Ovary (tissue), 9 donors: ENCODE results near the gene DRC3. TPM values are rescaled to one million over a fixed set of nuclear protein-coding genes. Genes with fewer than 3 reads are reported as not detected.

Source experiments
- DNase-seq, 5 donors: peaks; one replicate each; pipeline ENCODE4 v3.0.0-alpha.2; 2019 to 2020
- H3K27ac ChIP-seq, 2 donors: fragments of 200-600 bp; one replicate each; pipeline versions ENCODE4 v1.5.1 to v1.8.0; 2019 to 2022
- H3K27me3 ChIP-seq: fragments of 200-600 bp; one replicate; pipeline ENCODE4 v1.8.0; 2022
- H3K36me3 ChIP-seq: fragments of 200-600 bp; sonication (generic); one replicate; pipeline ENCODE4 v1.5.1; 2019
- H3K4me1 ChIP-seq: one replicate; pipeline ENCODE4 v1.8.1; 2013; ENCODE audit warnings: mild to moderate bottlenecking, moderate library complexity; ENCODE audit not compliant: insufficient read depth
- H3K4me3 ChIP-seq: fragments of 200-600 bp; sonication (generic); one replicate; pipeline ENCODE4 v1.5.1; 2017
- H3K9me3 ChIP-seq, 2 donors: fragments of 200-600 bp in 1 of 2; sonication (generic) in 1 of 2; one replicate each; pipeline versions ENCODE4 v1.5.1 to v1.8.1; 2013 to 2019; ENCODE audit warnings: mild to moderate bottlenecking in 1 of 2, moderate library complexity in 1 of 2
- CTCF ChIP-seq, 3 donors: fragments of 450-650 bp in 2 of 3; fragments of 200-600 bp in 1 of 3; IDR thresholded peaks; one replicate each; pipeline versions ENCODE4 v1.5.1 to v1.8.0; 2016 to 2022; ENCODE audit warnings: antibody characterized with exemption in 3 of 3, mild to moderate bottlenecking in 1 of 3
- EP300 ChIP-seq: sonication (generic); formaldehyde crosslinking; IDR thresholded peaks from one replicate; pipeline ENCODE4 v1.6.1; 2017; ENCODE audit warnings: antibody characterized with exemption
- POLR2A ChIP-seq: fragments of 450-650 bp; IDR thresholded peaks from one replicate; pipeline ENCODE4 v1.6.1; 2017; ENCODE audit warnings: antibody characterized with exemption, mild to moderate bottlenecking, moderate library complexity
- WGBS, 3 donors: extraction: QIAGEN DNeasy Blood & Tissue Kit in 1 of 3; methylation state at CpG; one replicate each; pipeline versions ENCODE4 v1.1.5 to v1.1.7; 2013 to 2017; 5-methylcytosine and 5-hydroxymethylcytosine counted together
- intact Hi-C, 4 donors: fragments of 100-400 bp; cut with DNase I; formaldehyde crosslinking; loops; one replicate each; pipeline versions ENCODE4 v1.11.0 to v1.15.1; 2022 to 2023
- polyA plus RNA-seq, 2 donors: library from polyadenylated mRNA; stranded (reverse); fragments of 200-250 nt in 1 of 2; fragments of 350-450 nt in 1 of 2; fragmentation: Illumina TruSeq in 1 of 2; extraction: RNeasy Lipid Tissue Mini Kit (QIAGEN cat#74804) in 1 of 2; gene quantifications; one replicate each; pipeline ENCODE4 v1.2.3, GENCODE V29; 2013 to 2014
- total RNA-seq, 7 donors: library from RNA; depleted of rRNA in 2 of 7; stranded (reverse); fragments of >200 nt in 2 of 7; fragmentation: NEBNext Ultra II Directional in 3 of 7; extraction: Animal tissue kit (Norgen Biotek cat#: 25700) in 3 of 7; gene quantifications; one replicate each; pipeline versions ENCODE4 v1.1.0 to v1.2.4, GENCODE V29; 2016 to 2023
- donor health status: DM: no; HTN: no; CAD: no; lungs with moderate emphysema.
- donor health status: DM: no; HTN: no; CAD: no.
- donor health status: Bipolar disorder and iron deficiency.
- donor health status: DM: yes; HTN: yes; CAD: no.
- donor health status: DM: no; HTN: no; CAD: no.
- donor health status: DM: yes; HTN: yes; CAD: no.

The DRC3 gene
- total and polyA plus RNA-seq, 9 donors = 3.6 to 35.3 (median 6.0) TPM

GRCh38 chr17:17926840-17927449, 45.7 kb upstream of the DRC3 start:
- H3K4me3 ChIP-seq = no peak overlapping the region
- intact Hi-C loops = loop anchor here in 1 of 4 donors (10.0 kb wide), 1 partner anchor 242 kb away; the partner anchor contains the start of gene RAI1

GRCh38 chr17:17928398-17929287, 44.0 kb upstream of the DRC3 start:
- Histone ChIP-seq H3K27me3 (no peaks in the 10 kb centered on the region), H3K4me1 (peaks cover 6% of the 10 kb centered on the region), H3K36me3 (no peaks in the 10 kb centered on the region), H3K27ac (no peak overlapping the region), H3K9me3 (no peaks in the 10 kb centered on the region), H3K4me3 (no peak overlapping the region)
- TF ChIP-seq EP300 = no peak
- no peak for TF ChIP-seq POLR2A
- TF ChIP-seq CTCF (IDR thresholded peaks at IDR 0.05) = no peak
- no peak for DNase-seq
- intact Hi-C loops = loop anchor here in 1 of 4 donors (10.0 kb wide), 1 partner anchor 244 kb away; the partner anchor contains the start of gene RAI1
- 59 to 74% (median 66%) methylated on average over 12 of the region's 12 CpGs for WGBS, 3 donors

More at GRCh38 chr17:17926840-17927449, 45.7 kb upstream of the DRC3 start:
- H3K9me3 ChIP-seq = no peaks in the 10 kb centered on the region
- H3K36me3 ChIP-seq = no peaks in the 10 kb centered on the region
- no peak for DNase-seq
- peaks cover 12% of the 10 kb centered on the region for H3K4me1 ChIP-seq
- H3K27me3 ChIP-seq = no peaks in the 10 kb centered on the region
- no peak for TF ChIP-seq EP300
- no peak for TF ChIP-seq POLR2A
- TF ChIP-seq CTCF (IDR thresholded peaks at IDR 0.05) = no peak
- no peak overlapping the region for H3K27ac ChIP-seq
- WGBS, 3 donors = 52 to 59% (median 57%) methylated on average over 5 of the region's 5 CpGs

GRCh38 chr17:17929655-17930380, 42.8 kb upstream of the DRC3 start:
- Histone ChIP-seq H3K27me3 (no peaks in the 10 kb centered on the region), H3K9me3 (no peaks in the 10 kb centered on the region), H3K27ac (no peak overlapping the region), H3K36me3 (no peaks in the 10 kb centered on the region), H3K4me3 (no peak overlapping the region), H3K4me1 (peaks cover 6% of the 10 kb centered on the region)
- TF ChIP-seq CTCF (IDR thresholded peaks at IDR 0.05) (no peak), EP300 (no peak), POLR2A (no peak)
- 54 to 63% (median 58%) methylated on average over 2 of the region's 2 CpGs for WGBS, 3 donors
- intact Hi-C loops = loop anchor here in 1 of 4 donors (10.0 kb wide), 1 partner anchor 245 kb away; the partner anchor contains the start of gene RAI1
- no peak for DNase-seq

DNA sequence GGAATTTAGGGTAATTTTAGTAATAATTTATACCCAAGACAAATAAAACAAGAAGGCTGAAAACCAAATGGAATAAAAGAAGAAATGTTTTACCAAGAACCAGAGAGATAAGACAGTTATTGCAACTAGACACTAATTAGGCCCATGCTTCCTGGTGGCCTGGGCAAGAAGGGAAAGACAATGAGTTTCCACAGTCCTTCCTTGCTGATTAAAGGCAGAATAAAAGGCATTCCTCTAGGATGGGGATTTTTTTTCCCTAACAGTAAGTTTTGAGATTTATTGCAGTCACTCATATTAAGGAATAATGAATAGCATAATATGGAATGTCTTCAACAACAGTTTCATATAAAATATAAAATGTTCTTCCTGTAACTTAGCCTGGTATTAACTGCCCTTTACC, 42.0 kb upstream of the DRC3 start:
- DNase-seq = no peak
- no peaks in the 10 kb centered on the region for H3K9me3 ChIP-seq
- no peaks in the 10 kb centered on the region for H3K36me3 ChIP-seq
- H3K4me1 ChIP-seq = peaks cover 7% of the 10 kb centered on the region
- no peaks in the 10 kb centered on the region for H3K27me3 ChIP-seq
- no peak overlapping the region for H3K27ac ChIP-seq
- TF ChIP-seq POLR2A (no peak), EP300 (no peak), CTCF (IDR thresholded peaks at IDR 0.05) (no peak)
- intact Hi-C loops = no loop called here
- no peak overlapping the region for H3K4me3 ChIP-seq
